Right lobe of liver (tissue), 4 donors: ENCODE measurements around the gene COL27A1.

Experiments used
- CTCF ChIP-seq, 4 donors: fragments of 200-600 bp in 3 of 4; fragments of 450-650 bp in 1 of 4; IDR thresholded peaks; one replicate each; pipeline versions ENCODE4 v1.5.1 to v1.8.0; 2016 to 2022; ENCODE audit warnings: antibody characterized with exemption in 4 of 4, mild to moderate bottlenecking in 2 of 4
- POLR2A ChIP-seq: fragments of 450-650 bp; IDR thresholded peaks from one replicate; pipeline ENCODE4 v1.6.1; 2017; ENCODE audit warnings: antibody characterized with exemption, mild to moderate bottlenecking
- donor health status: DM: no; HTN: no; CAD: no.
- donor health status: DM: no; HTN: no; CAD: no.
- donor health status: DM: no; HTN: yes; CAD: no.

GRCh38 chr9:114289571-114290481, 134.5 kb downstream of the COL27A1 start:
- TF ChIP-seq CTCF (IDR thresholded peaks at IDR 0.05) (no peak), POLR2A (no peak)
